ENCODE results near the gene CPOX.
A peak's percentile ranks its signal among the peaks of the same experiment; 100 is the strongest.

The CPOX gene

GRCh38 chr3:98555025-98555379, 38.4 kb downstream of the CPOX start:
- H3K27ac ChIP-seq (replicated peaks), result no peak overlapping the region
- no peak for DNase-seq (ENCODE audit: low read depth in 1 of 2, low spot score in 1 of 2)
- H3K27me3 ChIP-seq (ENCODE audit: insufficient read depth, poor library complexity, severe bottlenecking), result no peaks in the 10 kb centered on the region
- no peak overlapping the region for H3K4me3 ChIP-seq (replicated peaks; ENCODE audit: insufficient read depth, low read length)
- TF ChIP-seq CTCF (IDR thresholded peaks at IDR 0.05; ENCODE audit: insufficient read depth, low read length), result no peak
- TF ChIP-seq REST (IDR thresholded peaks at IDR 0.05; ENCODE audit: insufficient replicate concordance, low read depth), result no peak
- no peak for TF ChIP-seq POLR2AphosphoS5 (IDR thresholded peaks at IDR 0.05; ENCODE audit: low read depth)
- no peak for TF ChIP-seq GABPA (IDR thresholded peaks at IDR 0.05; ENCODE audit: low read depth)
- TF ChIP-seq SPI1 (IDR thresholded peaks at IDR 0.05; ENCODE audit: borderline replicate concordance, low read depth), result no peak

- Histone ChIP-seq H3K27me3 (ENCODE audit: insufficient read depth, poor library complexity, severe bottlenecking) (no peaks in the 10 kb centered on the region), H3K4me3 (replicated peaks; ENCODE audit: insufficient read depth, low read length) (no peak overlapping the region), H3K27ac (replicated peaks) (no peak overlapping the region)
- TF ChIP-seq GABPA (IDR thresholded peaks at IDR 0.05; ENCODE audit: low read depth), result no peak
- no peak for TF ChIP-seq SPI1 (IDR thresholded peaks at IDR 0.05; ENCODE audit: borderline replicate concordance, low read depth)
- TF ChIP-seq CTCF (IDR thresholded peaks at IDR 0.05; ENCODE audit: insufficient read depth, low read length), result no peak
- TF ChIP-seq POLR2AphosphoS5 (IDR thresholded peaks at IDR 0.05; ENCODE audit: low read depth), result no peak
- no peak for TF ChIP-seq REST (IDR thresholded peaks at IDR 0.05; ENCODE audit: insufficient replicate concordance, low read depth)
- no peak for DNase-seq (ENCODE audit: low read depth in 1 of 2, low spot score in 1 of 2)
Observed at GRCh38 chr3:98554580-98554979, 38.8 kb downstream of the CPOX start.

GRCh38 chr3:98553753-98554152, 39.7 kb downstream of the CPOX start:
- peak in 1 of 2 experiments; percentile 36 for DNase-seq (ENCODE audit: low read depth in 1 of 2, low spot score in 1 of 2)
- H3K27ac ChIP-seq (replicated peaks), result no peak overlapping the region
- peak; percentile 83 for TF ChIP-seq SPI1 (IDR thresholded peaks at IDR 0.05; ENCODE audit: borderline replicate concordance, low read depth)
- no peak for TF ChIP-seq REST (IDR thresholded peaks at IDR 0.05; ENCODE audit: insufficient replicate concordance, low read depth)
- H3K27me3 ChIP-seq (ENCODE audit: insufficient read depth, poor library complexity, severe bottlenecking), result no peaks in the 10 kb centered on the region
- no peak overlapping the region for H3K4me3 ChIP-seq (replicated peaks; ENCODE audit: insufficient read depth, low read length)

Measured in HL-60 (cell line).